ENCODE measurements around the gene ZDHHC6.

ZDHHC6 gene

DNA sequence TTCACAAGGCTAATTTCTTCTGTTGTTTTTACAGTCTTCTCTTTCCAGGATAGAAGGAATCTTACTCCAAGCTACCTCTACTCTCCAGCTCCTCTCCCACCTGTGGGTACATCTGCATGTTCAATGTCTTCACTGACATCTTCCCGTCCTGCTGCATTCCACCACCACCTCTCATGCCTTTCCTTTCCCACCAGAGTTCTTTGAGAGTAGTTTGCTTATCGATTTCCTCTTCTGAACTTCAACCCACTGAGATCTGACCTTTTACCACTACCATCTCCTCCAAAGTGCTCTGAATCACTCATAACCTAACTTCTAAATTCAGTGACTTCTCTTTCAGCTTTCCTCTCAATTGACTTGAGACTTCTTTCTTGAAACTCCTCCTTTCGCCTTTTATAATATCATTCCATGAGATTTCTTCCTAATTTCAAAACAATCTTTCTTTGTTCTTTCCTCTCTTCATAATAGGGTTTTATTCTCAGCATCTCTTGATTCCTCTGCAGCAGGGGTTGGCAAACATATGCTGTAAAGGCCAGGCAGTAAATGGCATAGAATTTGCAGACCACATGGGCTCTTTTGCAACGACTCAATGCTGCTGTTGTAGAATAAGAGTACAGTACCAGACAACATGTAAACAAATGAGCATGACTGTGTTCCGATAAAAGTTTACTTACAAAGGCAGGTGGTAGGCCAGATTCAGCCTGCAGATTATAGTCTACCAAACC lies 50.7 kb downstream of the ZDHHC6 start:
- Histone ChIP-seq H3K36me3 (ENCODE audit: insufficient read depth, low read length) (peaks cover 14% of the 10 kb centered on the region; the same call in 1 of the 2 replicates), H3K9me3 (ENCODE audit: insufficient read depth, low read depth, low read length) (no peaks in the 10 kb centered on the region), H4K20me1 (ENCODE audit: insufficient read depth, low read length, poor library complexity, severe bottlenecking) (no peaks in the 10 kb centered on the region), H3F3A (ENCODE audit: low read depth) (no peaks in the 10 kb centered on the region), H2AFZ (ENCODE audit: low read length) (no peak overlapping the region), H3K4me1 (ENCODE audit: insufficient read depth, low read length, poor library complexity, severe bottlenecking) (no peaks in the 10 kb centered on the region), H3K4me2 (ENCODE audit: low read depth, low read length, poor library complexity, severe bottlenecking) (no peak overlapping the region), H3K4me3 (ENCODE audit: low read length, poor library complexity, severe bottlenecking) (no peak overlapping the region), H3K79me2 (ENCODE audit: insufficient read depth, low read length) (no peaks in the 10 kb centered on the region), H3K27me3 (ENCODE audit: insufficient read depth, low read length, poor library complexity, severe bottlenecking) (no peaks in the 10 kb centered on the region), H3K9me2 (replicated peaks; ENCODE audit: low read depth, low read length) (no peaks in the 10 kb centered on the region), H3K9ac (ENCODE audit: low read depth, low read length, poor library complexity, severe bottlenecking) (no peak overlapping the region)
- TF ChIP-seq, protein P1, sequence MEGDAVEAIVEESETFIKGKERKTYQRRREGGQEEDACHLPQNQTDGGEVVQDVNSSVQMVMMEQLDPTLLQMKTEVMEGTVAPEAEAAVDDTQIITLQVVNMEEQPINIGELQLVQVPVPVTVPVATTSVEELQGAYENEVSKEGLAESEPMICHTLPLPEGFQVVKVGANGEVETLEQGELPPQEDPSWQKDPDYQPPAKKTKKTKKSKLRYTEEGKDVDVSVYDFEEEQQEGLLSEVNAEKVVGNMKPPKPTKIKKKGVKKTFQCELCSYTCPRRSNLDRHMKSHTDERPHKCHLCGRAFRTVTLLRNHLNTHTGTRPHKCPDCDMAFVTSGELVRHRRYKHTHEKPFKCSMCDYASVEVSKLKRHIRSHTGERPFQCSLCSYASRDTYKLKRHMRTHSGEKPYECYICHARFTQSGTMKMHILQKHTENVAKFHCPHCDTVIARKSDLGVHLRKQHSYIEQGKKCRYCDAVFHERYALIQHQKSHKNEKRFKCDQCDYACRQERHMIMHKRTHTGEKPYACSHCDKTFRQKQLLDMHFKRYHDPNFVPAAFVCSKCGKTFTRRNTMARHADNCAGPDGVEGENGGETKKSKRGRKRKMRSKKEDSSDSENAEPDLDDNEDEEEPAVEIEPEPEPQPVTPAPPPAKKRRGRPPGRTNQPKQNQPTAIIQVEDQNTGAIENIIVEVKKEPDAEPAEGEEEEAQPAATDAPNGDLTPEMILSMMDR (conservative IDR thresholded peaks at IDR 0.05; ENCODE audit: low read length), result no peak
- no peak for TF ChIP-seq EZH2phosphoT487 (IDR thresholded peaks at IDR 0.05; ENCODE audit: borderline replicate concordance)

DNA sequence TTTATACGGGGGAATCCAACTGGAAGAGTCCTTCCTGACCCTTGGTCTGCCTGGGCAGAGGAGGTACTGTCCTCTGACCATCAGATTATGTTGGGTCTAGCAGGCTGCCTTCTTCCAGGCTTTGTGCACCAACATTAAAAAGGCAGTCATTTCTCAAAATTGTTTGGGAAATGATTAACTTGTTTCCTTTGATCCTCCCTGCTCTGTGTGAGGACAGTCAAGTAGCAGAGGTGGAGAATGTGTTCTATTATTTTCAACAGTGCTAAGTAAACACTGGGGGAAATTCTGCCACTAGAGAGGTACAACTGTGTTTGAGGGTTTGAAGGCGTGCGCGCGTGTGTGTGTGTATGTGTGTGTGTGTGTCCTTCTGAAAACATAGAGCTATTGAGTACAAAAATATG lies 52.2 kb downstream of the ZDHHC6 start:
- Histone ChIP-seq H3K9me2 (replicated peaks; ENCODE audit: low read depth, low read length) (no peaks in the 10 kb centered on the region), H3K27me3 (ENCODE audit: insufficient read depth, low read length, poor library complexity, severe bottlenecking) (no peaks in the 10 kb centered on the region), H3K9ac (ENCODE audit: low read depth, low read length, poor library complexity, severe bottlenecking) (no peak overlapping the region), H3K79me2 (ENCODE audit: insufficient read depth, low read length) (no peaks in the 10 kb centered on the region), H3K9me3 (ENCODE audit: insufficient read depth, low read depth, low read length) (no peaks in the 10 kb centered on the region), H3K4me3 (ENCODE audit: low read length, poor library complexity, severe bottlenecking) (no peak overlapping the region), H3K4me1 (ENCODE audit: insufficient read depth, low read length, poor library complexity, severe bottlenecking) (peaks cover 8% of the 10 kb centered on the region), H3F3A (ENCODE audit: low read depth) (no peaks in the 10 kb centered on the region), H2AFZ (ENCODE audit: low read length) (no peak overlapping the region), H3K36me3 (ENCODE audit: insufficient read depth, low read length) (peaks cover 11% of the 10 kb centered on the region; the same call in 1 of the 2 replicates), H4K20me1 (ENCODE audit: insufficient read depth, low read length, poor library complexity, severe bottlenecking) (no peaks in the 10 kb centered on the region), H3K4me2 (ENCODE audit: low read depth, low read length, poor library complexity, severe bottlenecking) (no peak overlapping the region)
- TF ChIP-seq, protein P1 (conservative IDR thresholded peaks at IDR 0.05; ENCODE audit: low read length), result no peak
- TF ChIP-seq EZH2phosphoT487 (IDR thresholded peaks at IDR 0.05; ENCODE audit: borderline replicate concordance), result no peak

DNA sequence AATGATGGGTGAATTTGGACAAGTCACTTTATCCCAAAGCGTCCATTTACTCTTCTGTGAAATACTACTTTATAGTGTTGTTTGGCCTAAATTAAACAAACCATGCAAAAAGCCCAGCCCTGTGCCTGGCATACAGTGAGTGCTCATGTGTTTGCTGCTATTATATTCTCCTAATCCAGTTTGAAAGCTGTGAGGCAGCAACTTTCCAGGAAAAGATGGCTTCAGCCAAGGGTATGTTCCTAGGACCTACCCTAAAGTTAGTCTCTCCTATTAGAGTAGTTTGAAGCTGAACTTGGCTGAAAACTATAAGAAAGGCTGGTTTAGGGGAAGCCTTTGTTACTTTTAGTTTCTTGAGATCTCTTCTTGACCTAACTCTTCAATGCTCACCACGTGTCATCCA lies 52.9 kb downstream of the ZDHHC6 start:
- no peaks in the 10 kb centered on the region for H3K79me2 ChIP-seq (ENCODE audit: insufficient read depth, low read length)
- no peak overlapping the region for H3K4me2 ChIP-seq (ENCODE audit: low read depth, low read length, poor library complexity, severe bottlenecking)
- H3K9me3 ChIP-seq (ENCODE audit: insufficient read depth, low read depth, low read length), result no peaks in the 10 kb centered on the region
- peaks cover 5% of the 10 kb centered on the region; the same call in 1 of the 2 replicates for H3K36me3 ChIP-seq (ENCODE audit: insufficient read depth, low read length)
- H4K20me1 ChIP-seq (ENCODE audit: insufficient read depth, low read length, poor library complexity, severe bottlenecking), result no peaks in the 10 kb centered on the region
- no peak overlapping the region for H2AFZ ChIP-seq (ENCODE audit: low read length)
- peaks cover 9% of the 10 kb centered on the region for H3K4me1 ChIP-seq (ENCODE audit: insufficient read depth, low read length, poor library complexity, severe bottlenecking)
- no peaks in the 10 kb centered on the region for H3K9me2 ChIP-seq (replicated peaks; ENCODE audit: low read depth, low read length)
- no peaks in the 10 kb centered on the region for H3K27me3 ChIP-seq (ENCODE audit: insufficient read depth, low read length, poor library complexity, severe bottlenecking)
- no peaks in the 10 kb centered on the region for H3F3A ChIP-seq (ENCODE audit: low read depth)
- H3K9ac ChIP-seq (ENCODE audit: low read depth, low read length, poor library complexity, severe bottlenecking), result no peak overlapping the region
- no peak for TF ChIP-seq EZH2phosphoT487 (IDR thresholded peaks at IDR 0.05; ENCODE audit: borderline replicate concordance)
- TF ChIP-seq, protein P1 (conservative IDR thresholded peaks at IDR 0.05; ENCODE audit: low read length), result no peak
- H3K4me3 ChIP-seq (ENCODE audit: low read length, poor library complexity, severe bottlenecking), result no peak overlapping the region
